PC-3 (cell line): ENCODE data around the gene GJB4.

Source experiments
- CTCF ChIP-seq: fragments of 300-600 bp; sonication (generic); conservative IDR thresholded peaks from 2 replicates; pipeline ENCODE4 v1.5.1; 2017; ENCODE audit warnings: antibody characterized with exemption, low read depth, mild to moderate bottlenecking, low read length
- EZH2 ChIP-seq: fragments of 300-600 bp; sonication (generic); IDR thresholded peaks from one replicate; pipeline ENCODE4 v1.6.1; 2017; ENCODE audit warnings: antibody characterized with exemption, mild to moderate bottlenecking, low read length; ENCODE audit not compliant: unreplicated experiment
- EZH2phosphoT487 ChIP-seq: fragments of 300-600 bp; sonication (generic); IDR thresholded peaks from 2 replicates; pipeline ENCODE4 v1.6.1; 2018; ENCODE audit warnings: mild to moderate bottlenecking, antibody characterized with exemption, low read length, borderline replicate concordance

- no peak for TF ChIP-seq CTCF
- TF ChIP-seq EZH2phosphoT487 = no peak
- no peak for TF ChIP-seq EZH2
These were observed 18.8 kb downstream of the GJB4 start for GRCh38 chr1:34778381-34778780.
